IMR-90 (cell line): ENCODE data around the gene U2SURP. TPM values are rescaled to one million over a fixed set of nuclear protein-coding genes. Genes with fewer than 3 reads are reported as not detected.

Experiments
- ATAC-seq: fragments of 200-7000 bp; cut with Tn5 transposase; 2 replicates; pipeline ENCODE4 v1.9.1; 2020; ENCODE audit warnings: low read depth, mild to moderate bottlenecking, moderate library complexity
- BruUV-seq: library from RNA; stranded (reverse); fragments of 400-500 nt; replicated peaks from 2 replicates; lab custom pipeline; 2021; lab: Mats Ljungman, UMichigan
- CTCF ChIA-PET: fragments of 300-600 bp; formaldehyde crosslinking; extraction: SDS; loops from one replicate; lab custom pipeline; 2021; ENCODE audit warnings: antibody characterized with exemption; lab: Yijun Ruan, JAX
- POLR2A ChIA-PET: fragments of 300-600 bp; sonication (Branson Sonifier 250); formaldehyde crosslinking; loops from one replicate; lab custom pipeline; 2022; ENCODE audit warnings: antibody characterized with exemption; ENCODE audit not compliant: unreplicated experiment; lab: Charles Lee
- DNase-seq: peaks from one replicate; pipeline ENCODE4 v3.0.0; 2013
- H2AFZ ChIP-seq: replicated peaks from 2 replicates; pipeline ENCODE3; 2013; ENCODE audit warnings: low read length, mild to moderate bottlenecking; ENCODE audit not compliant: poor library complexity
- H2AK5ac ChIP-seq: 2 replicates; pipeline ENCODE4 v1.6.1; 2013; ENCODE audit warnings: low read depth, low read length, inconsistent platforms
- H2AK9ac ChIP-seq: replicated peaks from 2 replicates; pipeline ENCODE3; 2013; ENCODE audit warnings: mild to moderate bottlenecking, low read depth, low read length, moderate library complexity; ENCODE audit not compliant: poor library complexity
- H2BK120ac ChIP-seq: 2 replicates; pipeline ENCODE4 v1.6.1; 2013; ENCODE audit warnings: low read depth, low read length, inconsistent platforms
- H2BK15ac ChIP-seq: 3 replicates; pipeline ENCODE4 v1.6.1; 2013; ENCODE audit warnings: low read depth, low read length, inconsistent platforms
- H2BK20ac ChIP-seq: 2 replicates; pipeline ENCODE4 v1.6.1; 2013; ENCODE audit warnings: low read depth, mild to moderate bottlenecking, inconsistent platforms, low read length, moderate library complexity
- H2BK5ac ChIP-seq: 2 replicates; pipeline ENCODE4 v1.6.1; 2013; ENCODE audit warnings: mild to moderate bottlenecking, low read depth, low read length, inconsistent platforms; ENCODE audit not compliant: poor library complexity, severe bottlenecking
- H3K14ac ChIP-seq: replicated peaks from 2 replicates; pipeline ENCODE4 v1.6.1; 2013; ENCODE audit warnings: low read depth, low read length, inconsistent platforms
- H3K18ac ChIP-seq: 2 replicates; pipeline ENCODE4 v1.6.1; 2013; ENCODE audit warnings: low read depth, low read length, control low read depth
- H3K23ac ChIP-seq: 2 replicates; pipeline ENCODE4 v1.6.1; 2013; ENCODE audit warnings: low read depth, low read length, inconsistent platforms
- H3K27ac ChIP-seq: 2 replicates; pipeline ENCODE4 v1.5.1; 2013; ENCODE audit warnings: mild to moderate bottlenecking, control low read depth, low read length; ENCODE audit not compliant: insufficient read depth
- H3K27me3 ChIP-seq: 2 replicates; pipeline ENCODE4 v1.6.1; 2013; ENCODE audit warnings: low read length; ENCODE audit not compliant: control insufficient read depth, insufficient read depth
- H3K36me3 ChIP-seq: 2 replicates; pipeline ENCODE4 v1.6.1; 2013; ENCODE audit warnings: low read length, mixed read lengths; ENCODE audit not compliant: control insufficient read depth, insufficient read depth
- H3K4ac ChIP-seq: 2 replicates; pipeline ENCODE4 v1.6.1; 2013; ENCODE audit warnings: low read depth, low read length, inconsistent platforms
- H3K4me1 ChIP-seq: 2 replicates; pipeline ENCODE4 v1.6.1; 2013; ENCODE audit warnings: low read length, mixed read lengths; ENCODE audit not compliant: control insufficient read depth, insufficient read depth
- H3K4me2 ChIP-seq: 2 replicates; pipeline ENCODE4 v1.6.1; 2013; ENCODE audit warnings: low read depth, mild to moderate bottlenecking, control low read depth, low read length, moderate library complexity
- H3K4me3 ChIP-seq: 2 replicates; pipeline ENCODE4 v1.5.1; 2013; ENCODE audit warnings: low read depth, mild to moderate bottlenecking, control low read depth, low read length, moderate library complexity; ENCODE audit not compliant: insufficient read depth
- H3K56ac ChIP-seq: 2 replicates; pipeline ENCODE4 v1.6.1; 2013; ENCODE audit warnings: low read length, inconsistent platforms; ENCODE audit not compliant: insufficient read depth; ENCODE audit errors: extremely low read depth
- H3K79me1 ChIP-seq, 2 experiments: 2 replicates each; pipeline ENCODE4 v1.6.1; 2013; ENCODE audit warnings: low read length in 2 of 2, inconsistent platforms in 1 of 2, low read depth in 1 of 2
- H3K9ac ChIP-seq: 2 replicates; pipeline ENCODE4 v1.6.1; 2013; ENCODE audit warnings: low read depth, low read length, control low read depth
- H3K9me1 ChIP-seq: 2 replicates; pipeline ENCODE4 v1.6.1; 2013; ENCODE audit warnings: low read length, inconsistent platforms; ENCODE audit not compliant: insufficient read depth
- H3K9me3 ChIP-seq: 2 replicates; pipeline ENCODE4 v1.6.1; 2013; ENCODE audit warnings: low read length; ENCODE audit not compliant: control insufficient read depth, insufficient read depth
- H4K20me1 ChIP-seq: 2 replicates; pipeline ENCODE4 v1.6.1; 2013; ENCODE audit warnings: low read length, inconsistent platforms; ENCODE audit not compliant: insufficient read depth
- H4K5ac ChIP-seq: 2 replicates; pipeline ENCODE4 v1.6.1; 2013; ENCODE audit warnings: mild to moderate bottlenecking, low read depth, low read length, control low read depth
- H4K8ac ChIP-seq, 2 experiments: 2 replicates each; pipeline ENCODE4 v1.6.1; 2013; ENCODE audit warnings: low read depth in 2 of 2, low read length in 2 of 2, control low read depth in 1 of 2, inconsistent platforms in 1 of 2
- H4K91ac ChIP-seq: 2 replicates; pipeline ENCODE4 v1.6.1; 2013; ENCODE audit warnings: low read depth, low read length, inconsistent platforms; ENCODE audit not compliant: insufficient read depth
- BHLHE40 ChIP-seq: fragments of 150-350 bp; IDR thresholded peaks from 2 replicates; pipeline ENCODE4 v1.6.1; 2016; ENCODE audit warnings: mild to moderate bottlenecking, low read depth, low read length
- MAZ ChIP-seq: IDR thresholded peaks from 2 replicates; pipeline ENCODE4 v1.6.1; 2012; ENCODE audit warnings: low read depth, mild to moderate bottlenecking, low read length, improper control_type of control experiment, moderate library complexity, borderline replicate concordance
- MXI1 ChIP-seq: IDR thresholded peaks from 2 replicates; pipeline ENCODE4 v1.6.1; 2012; ENCODE audit warnings: low read depth, mild to moderate bottlenecking, low read length, moderate library complexity, borderline replicate concordance
- NFE2L2 ChIP-seq: fragments of 150-350 bp; IDR thresholded peaks from 2 replicates; pipeline ENCODE4 v1.6.1; 2016; ENCODE audit warnings: low read depth, mild to moderate bottlenecking, low read length
- WGBS, 2 experiments: methylation state at CpG; one replicate each; pipeline versions ENCODE4 v1.1.5 to v1.1.7; 2013; ENCODE audit warnings: missing lambda C conversion rate in 2 of 2; ENCODE audit not compliant: insufficient read length in 1 of 2; ENCODE audit errors: extremely low coverage in 2 of 2; 5-methylcytosine and 5-hydroxymethylcytosine counted together
- dilution Hi-C: fragments of 300-500 bp; cut with HindIII; formaldehyde crosslinking; loops from one replicate; pipeline ENCODE4 v1.14.3; 2018; ENCODE audit warnings: low sequenced_read_pairs; ENCODE audit not compliant: unreplicated experiment
- in situ Hi-C: fragments of 300-500 bp; cut with MboI; formaldehyde crosslinking; loops from 3 replicates; pipeline ENCODE4 v1.14.3; 2019; ENCODE audit warnings: low sequenced_read_pairs, inconsistent platforms, mixed read lengths
- intact Hi-C: fragments of 100-400 bp; cut with micrococcal nuclease; formaldehyde crosslinking; loops from 2 replicates; pipeline ENCODE4 v1.10.0; 2022
- polyA plus RNA-seq, 3 experiments: library from polyadenylated mRNA; depleted of rRNA; stranded (reverse); fragments of >200 nt; gene quantifications; 2 replicates each; pipeline ENCODE4 v1.2.3, GENCODE V29; 2012; ENCODE audit warnings: low replicate concordance in 1 of 3
- total RNA-seq: library from RNA; depleted of rRNA; stranded (reverse); fragments of >200 nt; gene quantifications from 2 replicates; pipeline ENCODE4 v1.2.3, GENCODE V29; 2012
- TF ChIP-seq, protein P1 (sequence below): conservative IDR thresholded peaks from 2 replicates; pipeline ENCODE4 v1.5.1; 2012; ENCODE audit warnings: mild to moderate bottlenecking, low read depth, low read length, improper control_type of control experiment

U2SURP gene
- total and polyA plus RNA-seq, 2 of the 4 experiments (the other 2 are of a cell fraction), result 24.8 to 29.4 TPM

DNA sequence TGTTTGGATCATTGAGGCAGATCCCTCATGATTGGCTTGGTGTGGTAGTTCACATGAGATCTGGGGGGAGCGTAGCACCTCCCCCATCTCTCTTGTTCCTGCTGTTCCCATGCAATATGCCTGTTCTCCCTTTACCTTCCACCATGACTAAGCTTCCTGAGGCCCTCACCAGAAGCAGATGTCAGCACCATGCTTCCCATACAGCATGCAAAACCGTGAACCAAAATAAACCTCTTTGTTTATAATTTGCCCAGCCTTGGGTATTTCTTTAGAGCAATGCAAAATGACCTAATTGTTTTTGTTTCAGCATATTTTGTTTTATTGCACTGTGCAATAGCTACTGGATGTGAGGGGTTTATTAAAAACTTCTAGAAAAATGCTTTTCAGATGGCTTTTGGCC, 61.6 kb downstream of the U2SURP start:
- Histone ChIP-seq H4K91ac (no peak overlapping the region), H3K36me3 (no peaks in the 10 kb centered on the region), H3K79me1 (no peaks in the 10 kb centered on the region), H3K9ac (no peak overlapping the region), H2AK9ac (no peak overlapping the region), H4K8ac (no peak overlapping the region), H4K5ac (no peak overlapping the region), H3K4me3 (no peak overlapping the region), H3K27ac (no peak overlapping the region), H3K4ac (no peak overlapping the region), H2AK5ac (no peak overlapping the region), H2BK20ac (no peak overlapping the region), H3K23ac (no peak overlapping the region), H3K14ac (no peak overlapping the region), H3K4me2 (no peak overlapping the region), H2AFZ (no peak overlapping the region), H2BK5ac (no peak overlapping the region), H3K9me1 (no peaks in the 10 kb centered on the region), H3K56ac (no peak overlapping the region), H4K20me1 (no peaks in the 10 kb centered on the region), H3K27me3 (no peaks in the 10 kb centered on the region), H2BK120ac (no peak overlapping the region), H2BK15ac (no peak overlapping the region), H3K9me3 (no peaks in the 10 kb centered on the region), H3K4me1 (no peaks in the 10 kb centered on the region; the same call in 1 of the 2 replicates), H3K18ac (no peak overlapping the region)
- ChIA-PET POLR2A (no interaction called here), CTCF (interaction anchor here (1.2 kb wide), 1 partner anchor 47 kb away, joined by 3 read pairs; no protein-coding TSS in a partner anchor)
- WGBS, 2 experiments, result no CpG with 5 or more reads among the region's 2 CpGs
- no TSS peak for BruUV-seq
- TF ChIP-seq MAZ (no peak), MXI1 (peak; percentile 40; the same call in 1 of the 2 replicates), NFE2L2 (0 out of 2 replicates have a peak, but pooled peaks have one; percentile 5), BHLHE40 (0 out of 2 replicates have a peak, but pooled peaks have one; percentile 4)
- TF ChIP-seq, protein P1, sequence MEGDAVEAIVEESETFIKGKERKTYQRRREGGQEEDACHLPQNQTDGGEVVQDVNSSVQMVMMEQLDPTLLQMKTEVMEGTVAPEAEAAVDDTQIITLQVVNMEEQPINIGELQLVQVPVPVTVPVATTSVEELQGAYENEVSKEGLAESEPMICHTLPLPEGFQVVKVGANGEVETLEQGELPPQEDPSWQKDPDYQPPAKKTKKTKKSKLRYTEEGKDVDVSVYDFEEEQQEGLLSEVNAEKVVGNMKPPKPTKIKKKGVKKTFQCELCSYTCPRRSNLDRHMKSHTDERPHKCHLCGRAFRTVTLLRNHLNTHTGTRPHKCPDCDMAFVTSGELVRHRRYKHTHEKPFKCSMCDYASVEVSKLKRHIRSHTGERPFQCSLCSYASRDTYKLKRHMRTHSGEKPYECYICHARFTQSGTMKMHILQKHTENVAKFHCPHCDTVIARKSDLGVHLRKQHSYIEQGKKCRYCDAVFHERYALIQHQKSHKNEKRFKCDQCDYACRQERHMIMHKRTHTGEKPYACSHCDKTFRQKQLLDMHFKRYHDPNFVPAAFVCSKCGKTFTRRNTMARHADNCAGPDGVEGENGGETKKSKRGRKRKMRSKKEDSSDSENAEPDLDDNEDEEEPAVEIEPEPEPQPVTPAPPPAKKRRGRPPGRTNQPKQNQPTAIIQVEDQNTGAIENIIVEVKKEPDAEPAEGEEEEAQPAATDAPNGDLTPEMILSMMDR, result no peak
- in situ Hi-C loops, result no loop called here
- dilution Hi-C loops, result no loop called here
- ATAC-seq (peak; percentile 71), DNase-seq (peak; percentile 68)
- intact Hi-C loops, result no loop called here
